Small intestine (tissue), 7 donors: ENCODE data around the gene ZNF28. TPM values are rescaled to one million over a fixed set of nuclear protein-coding genes. Genes with fewer than 3 reads are reported as not detected.

Experiments used
- DNase-seq, 2 donors: peaks; one replicate each; pipeline versions ENCODE4 v3.0.0 to v3.0.0-alpha.2; 2013
- FAIRE-seq: peaks from 2 replicates; lab custom pipeline; 2012; peaks lifted over from hg19 to GRCh38; lab: Jason Lieb, UNC
- H3K27ac ChIP-seq, 3 donors: one replicate each; pipeline ENCODE4 v1.5.1; 2013; ENCODE audit warnings: low read length in 2 of 3, mild to moderate bottlenecking in 2 of 3, control low read depth in 1 of 3, inconsistent platforms in 1 of 3, low read depth in 1 of 3, moderate library complexity in 1 of 3
- H3K27me3 ChIP-seq, 3 donors: one replicate each; pipeline ENCODE4 v1.6.1; 2013; ENCODE audit warnings: low read length in 3 of 3, inconsistent platforms in 1 of 3; ENCODE audit not compliant: control insufficient read depth in 3 of 3, insufficient read depth in 3 of 3
- H3K36me3 ChIP-seq, 3 donors: one replicate each; pipeline ENCODE4 v1.6.1; 2013; ENCODE audit warnings: low read length in 3 of 3, inconsistent platforms in 1 of 3, low read depth in 1 of 3, mild to moderate bottlenecking in 1 of 3, moderate library complexity in 1 of 3; ENCODE audit not compliant: control insufficient read depth in 3 of 3, insufficient read depth in 2 of 3
- H3K4me1 ChIP-seq, 3 donors: one replicate each; pipeline ENCODE4 v1.6.1; 2013; ENCODE audit warnings: low read length in 2 of 3, inconsistent platforms in 1 of 3, low read depth in 1 of 3, mild to moderate bottlenecking in 1 of 3, moderate library complexity in 1 of 3; ENCODE audit not compliant: control insufficient read depth in 3 of 3, insufficient read depth in 2 of 3
- H3K4me3 ChIP-seq, 3 donors: one replicate each; pipeline ENCODE4 v1.5.1; 2013; ENCODE audit warnings: low read length in 3 of 3, control low read depth in 1 of 3, inconsistent platforms in 1 of 3, low read depth in 1 of 3, mild to moderate bottlenecking in 1 of 3, moderate library complexity in 1 of 3
- H3K9me3 ChIP-seq, 2 donors: one replicate each; pipeline ENCODE4 v1.6.1; 2013; ENCODE audit warnings: low read depth in 1 of 2, low read length in 1 of 2; ENCODE audit not compliant: control insufficient read depth in 2 of 2, insufficient read depth in 1 of 2
- WGBS, 3 donors: extraction: QIAGEN DNeasy Blood & Tissue Kit; methylation state at CpG; one replicate each; pipeline ENCODE4 v1.1.7; 2013; 5-methylcytosine and 5-hydroxymethylcytosine counted together
- polyA plus RNA-seq, 4 donors: library from polyadenylated mRNA; stranded (reverse) in 3 of 4; unstranded in 1 of 4; fragments of 200-250 nt in 3 of 4; fragments of 120-200 nt in 1 of 4; gene quantifications; one replicate each; pipeline versions ENCODE4 v1.2.1 to v1.2.3, GENCODE V29; 2013
- donor health status: healthy with polysubstance abuse.
- donor health status: control.
- donor health status: control.
- donor health status: Bipolar disorder and iron deficiency.
- donor health status: healthy.

The ZNF28 gene
- polyA plus RNA-seq, 4 donors = 2.2 to 29.6 (median 5.8) TPM

DNA sequence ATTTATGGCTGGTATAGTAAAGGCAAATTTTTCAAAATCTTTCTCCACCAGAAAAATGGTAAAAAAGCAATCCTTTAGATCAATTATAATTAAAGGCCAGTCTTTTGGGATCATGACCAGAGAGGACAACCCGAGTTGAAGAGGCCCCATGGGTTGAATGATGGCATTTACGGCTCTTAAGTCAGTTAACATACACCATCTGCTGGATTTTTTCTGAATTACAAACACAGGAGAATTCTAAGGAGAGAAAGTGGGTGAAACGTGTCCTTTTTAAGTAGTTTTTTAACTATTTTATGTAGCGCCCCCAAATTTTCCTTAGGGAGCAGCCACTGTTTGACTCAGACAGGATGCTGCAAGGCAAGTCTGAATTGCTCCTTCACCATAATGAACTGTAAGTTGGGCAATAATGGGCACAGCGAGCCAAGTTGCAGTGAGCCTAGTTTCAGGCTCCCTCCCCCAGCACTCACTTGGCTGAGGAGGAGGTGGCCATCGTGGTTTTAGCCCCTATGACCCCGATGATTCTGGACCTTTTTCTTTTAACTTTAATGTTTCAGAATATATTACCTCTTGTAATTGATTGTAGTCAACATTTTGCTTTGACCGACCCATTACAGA, 73.0 kb downstream of the ZNF28 start:
- H3K27me3 ChIP-seq = no peaks in the 10 kb centered on the region
- H3K27ac ChIP-seq = no peak overlapping the region
- DNase-seq (peak; percentile 9 to 50), FAIRE-seq (no peak)
- no peaks in the 10 kb centered on the region for H3K9me3 ChIP-seq
- H3K4me1 ChIP-seq = no peaks in the 10 kb centered on the region
- no peak overlapping the region for H3K4me3 ChIP-seq
- 29 to 38% (median 37%) methylated on average over 8 of the region's 8 CpGs for WGBS, 3 donors
- H3K36me3 ChIP-seq = no peaks in the 10 kb centered on the region

Other genes starting within 250 kb of the ZNF28 start
- 10 to 100 TPM in 2 of 4 donors, 1 to 10 TPM in 2; 4.3 to 84.6 (median 12.7) TPM for gene ZNF83, start 183.3 kb downstream of the ZNF28 start, polyA plus RNA-seq
- 10 to 100 TPM in 1 of 4 donors, 1 to 10 TPM in 3; 2.2 to 16.0 (median 3.9) TPM for gene ZNF611, start 86.6 kb downstream of the ZNF28 start, polyA plus RNA-seq
- gene ZNF600, start 34.8 kb downstream of the ZNF28 start, polyA plus RNA-seq = 10 to 100 TPM in 3 of 4 donors, 1 to 10 TPM in 1; 4.9 to 19.8 (median 17.8) TPM
- gene ZNF468, start 36.0 kb upstream of the ZNF28 start, polyA plus RNA-seq = 10 to 100 TPM in 2 of 4 donors, 1 to 10 TPM in 2; 7.0 to 42.8 (median 10.4) TPM
- gene ZNF320, start 76.0 kb upstream of the ZNF28 start, polyA plus RNA-seq = 10 to 100 TPM in 1 of 4 donors, 1 to 10 TPM in 3; 3.4 to 33.8 (median 4.3) TPM
- 10 to 100 TPM in 1 of 4 donors, 1 to 10 TPM in 3; 1.9 to 10.9 (median 2.5) TPM for gene ZNF888, start 101.8 kb upstream of the ZNF28 start, polyA plus RNA-seq
- gene ZNF816, start 141.2 kb upstream of the ZNF28 start, polyA plus RNA-seq = 10 to 100 TPM in 1 of 4 donors, 1 to 10 TPM in 3; 2.0 to 18.1 (median 3.1) TPM
- gene ERVV-1, start 192.3 kb upstream of the ZNF28 start, polyA plus RNA-seq = not detected
- gene ERVV-2, start 223.1 kb upstream of the ZNF28 start, polyA plus RNA-seq = not detected